Right lobe of liver (tissue), 6 donors: ENCODE measurements around the gene RASSF8. TPM values are rescaled to one million over a fixed set of nuclear protein-coding genes. Genes with fewer than 3 reads are reported as not detected.
A peak's percentile ranks its signal among the peaks of the same experiment; 100 is the strongest.
"Not testable (repeated sequence)": the region's sequence is repeated elsewhere in the genome, so short reads cannot be mapped to it uniquely, and the experiment has no call there.

Experiments
- ATAC-seq, 4 donors: fragments of 200-7000 bp; cut with Tn5 transposase; one replicate each; pipeline ENCODE4 v1.9.1; 2020; ENCODE audit warnings: mild to moderate bottlenecking in 4 of 4, moderate library complexity in 4 of 4
- DNase-seq, 3 donors: peaks; one replicate each; pipeline ENCODE4 v3.0.0-alpha.2; 2020
- H3K27ac ChIP-seq, 3 donors: fragments of 200-600 bp; one replicate each; pipeline ENCODE4 v1.8.0; 2022
- H3K27me3 ChIP-seq, 2 donors: fragments of 200-600 bp; one replicate each; pipeline ENCODE4 v1.8.0; 2022
- H3K36me3 ChIP-seq, 4 donors: fragments of 200-600 bp; sonication (generic) in 1 of 4; one replicate each; pipeline versions ENCODE4 v1.5.1 to v1.8.0; 2017 to 2022; ENCODE audit warnings: control low read depth in 1 of 4
- H3K4me1 ChIP-seq, 4 donors: fragments of 200-600 bp; sonication (generic) in 1 of 4; one replicate each; pipeline versions ENCODE4 v1.5.1 to v1.8.0; 2017 to 2022; ENCODE audit warnings: control low read depth in 1 of 4
- H3K4me3 ChIP-seq, 3 donors: fragments of 200-600 bp; one replicate each; pipeline ENCODE4 v1.8.0; 2022
- H3K9me3 ChIP-seq, 4 donors: fragments of 200-600 bp; sonication (generic) in 1 of 4; one replicate each; pipeline versions ENCODE4 v1.5.1 to v1.8.0; 2017 to 2022; ENCODE audit warnings: control low read depth in 1 of 4
- CTCF ChIP-seq, 4 donors: fragments of 200-600 bp in 3 of 4; fragments of 450-650 bp in 1 of 4; IDR thresholded peaks; one replicate each; pipeline versions ENCODE4 v1.5.1 to v1.8.0; 2016 to 2022; ENCODE audit warnings: antibody characterized with exemption in 4 of 4, mild to moderate bottlenecking in 2 of 4
- POLR2A ChIP-seq: fragments of 450-650 bp; IDR thresholded peaks from one replicate; pipeline ENCODE4 v1.6.1; 2017; ENCODE audit warnings: antibody characterized with exemption, mild to moderate bottlenecking
- WGBS: methylation state at CpG from one replicate; pipeline ENCODE4 v1.1.6; 2018; ENCODE audit warnings: low coverage, low lambda C conversion rate; ENCODE audit not compliant: insufficient coverage; ENCODE audit errors: missing lambda C conversion rate; 5-methylcytosine and 5-hydroxymethylcytosine counted together
- intact Hi-C, 2 donors: fragments of 100-400 bp; cut with DNase I; formaldehyde crosslinking; loops; one replicate each; pipeline versions ENCODE4 v1.11.2 to v1.14.1; 2022
- total RNA-seq, 6 experiments: library from RNA; depleted of rRNA in 2 of 6; stranded (reverse); fragments of >200 nt in 2 of 6; fragmentation: NEBNext Ultra II Directional in 3 of 6; extraction: Animal tissue kit (Norgen Biotek cat#: 25700) in 3 of 6; gene quantifications; one replicate each; pipeline versions ENCODE4 v1.1.0 to v1.2.4, GENCODE V29; 2016 to 2023
- donor health status: DM: no; HTN: yes; CAD: no.
- donor health status: DM: no; HTN: no; CAD: no.
- donor health status: DM: no; HTN: no; CAD: no.
- donor health status: DM: no; HTN: yes; CAD: no.
- donor health status: DM: no; HTN: yes; CAD: no.

The RASSF8 gene
- total RNA-seq, 6 experiments from 2014 or later: 3.9 to 12.4 (median 7.3) TPM

GRCh38 chr12:26052652-26053051, 94.2 kb downstream of the RASSF8 start:
- no peak for ATAC-seq
- no peaks in the 10 kb centered on the region for H3K9me3 ChIP-seq
- DNase-seq: no peak
- no peak overlapping the region for H3K4me3 ChIP-seq
- TF ChIP-seq CTCF (IDR thresholded peaks at IDR 0.05) (no peak), POLR2A (no peak)
- no peak overlapping the region for H3K27ac ChIP-seq
- peaks cover 0 to 8% (median 0%) of the 10 kb centered on the region in 4 donors for H3K4me1 ChIP-seq
- no peaks in the 10 kb centered on the region for H3K36me3 ChIP-seq
- no peaks in the 10 kb centered on the region for H3K27me3 ChIP-seq
- 62% methylated on average over 4 of the region's 4 CpGs for WGBS
- intact Hi-C loops: no loop called here

GRCh38 chr12:26054383-26054782, 95.9 kb downstream of the RASSF8 start:
- ATAC-seq (no peak), DNase-seq (no peak)
- TF ChIP-seq POLR2A: no peak
- TF ChIP-seq CTCF (IDR thresholded peaks at IDR 0.05): no peak
- H3K36me3 ChIP-seq: no peaks in the 10 kb centered on the region
- 72% methylated on average over 4 of the region's 4 CpGs for WGBS
- H3K4me1 ChIP-seq: peaks cover 0 to 8% (median 0%) of the 10 kb centered on the region in 4 donors
- H3K27me3 ChIP-seq: no peaks in the 10 kb centered on the region
- no peaks in the 10 kb centered on the region for H3K9me3 ChIP-seq
- H3K4me3 ChIP-seq: no peak overlapping the region
- H3K27ac ChIP-seq: no peak overlapping the region
- intact Hi-C loops: no loop called here

GRCh38 chr12:26055087-26055486, 96.6 kb downstream of the RASSF8 start:
- Histone ChIP-seq H3K9me3 (no peaks in the 10 kb centered on the region), H3K4me3 (no peak overlapping the region), H3K27me3 (no peaks in the 10 kb centered on the region), H3K27ac (no peak overlapping the region), H3K36me3 (no peaks in the 10 kb centered on the region), H3K4me1 (peaks cover 0 to 8% (median 0%) of the 10 kb centered on the region in 4 donors)
- no peak for DNase-seq
- TF ChIP-seq POLR2A (no peak), CTCF (IDR thresholded peaks at IDR 0.05) (no peak)
- peak in 2 of 4 donors; percentile 10 to 24 for ATAC-seq
- 75% methylated on average over 2 of the region's 2 CpGs for WGBS
- intact Hi-C loops: no loop called here

- WGBS: 6% methylated on average over 1 of the region's 1 CpG
- ATAC-seq (peak; percentile 83 to 95 (median 90)), DNase-seq (no peak)
- intact Hi-C loops: no loop called here
- H3K4me1 ChIP-seq: peaks cover 0 to 8% (median 0%) of the 10 kb centered on the region in 4 donors
- TF ChIP-seq POLR2A: no peak
- no peak for TF ChIP-seq CTCF (IDR thresholded peaks at IDR 0.05)
- no peaks in the 10 kb centered on the region for H3K36me3 ChIP-seq
- no peaks in the 10 kb centered on the region for H3K27me3 ChIP-seq
- H3K4me3 ChIP-seq: no peak overlapping the region
- no peak overlapping the region for H3K27ac ChIP-seq
- H3K9me3 ChIP-seq: no peaks in the 10 kb centered on the region
Measured at GRCh38 chr12:26056335-26056734, 97.9 kb downstream of the RASSF8 start.

- H3K36me3 ChIP-seq, ATAC-seq, DNase-seq, H3K9me3 ChIP-seq, H3K4me3 ChIP-seq, H3K27ac ChIP-seq, intact Hi-C loops, H3K27me3 ChIP-seq: not testable (repeated sequence)
- H3K4me1 ChIP-seq: peaks cover 0 to 16% (median 0%) of the 10 kb centered on the region in 4 donors
- 97% methylated on average over 5 of the region's 6 CpGs for WGBS
Measured at GRCh38 chr12:26057271-26057670, 98.8 kb downstream of the RASSF8 start.
